Calu3 (cell line): ENCODE results near the gene ZNF521. TPM values are rescaled to one million over a fixed set of nuclear protein-coding genes. Genes with fewer than 3 reads are reported as not detected.

Experiments
- BruUV-seq: library from RNA; stranded (reverse); fragments of 400-500 nt; replicated peaks from 2 replicates; lab custom pipeline; 2021; lab: Mats Ljungman, UMichigan
- CTCF ChIA-PET: fragments of 300-600 bp; sonication (Branson Sonifier 250); formaldehyde crosslinking; loops from one replicate; lab custom pipeline; 2022; ENCODE audit warnings: antibody characterized with exemption; lab: Charles Lee
- DNase-seq: peaks from one replicate; pipeline ENCODE4 v3.0.0; 2022
- H3K27ac Mint-ChIP-seq: one replicate; pipeline ENCODE4 v1.8.0; 2022; ENCODE audit warnings: mixed read lengths; ENCODE audit not compliant: unreplicated experiment
- H3K27me3 Mint-ChIP-seq: one replicate; pipeline ENCODE4 v1.8.0; 2022; ENCODE audit warnings: mixed read lengths; ENCODE audit not compliant: unreplicated experiment
- H3K36me3 Mint-ChIP-seq: one replicate; pipeline ENCODE4 v1.8.0; 2022; ENCODE audit warnings: mild to moderate bottlenecking, moderate library complexity, mixed read lengths; ENCODE audit not compliant: insufficient read depth, unreplicated experiment
- H3K4me1 Mint-ChIP-seq: one replicate; pipeline ENCODE4 v1.8.0; 2022; ENCODE audit warnings: mild to moderate bottlenecking, low read depth, mixed read lengths; ENCODE audit not compliant: unreplicated experiment
- H3K4me3 Mint-ChIP-seq: one replicate; pipeline ENCODE4 v1.8.0; 2022; ENCODE audit warnings: mild to moderate bottlenecking, low read depth, moderate library complexity, mixed read lengths; ENCODE audit not compliant: unreplicated experiment
- H3K9me3 Mint-ChIP-seq: one replicate; pipeline ENCODE4 v1.8.0; 2022; ENCODE audit warnings: low read depth, mixed read lengths; ENCODE audit not compliant: unreplicated experiment
- CTCF ChIP-seq: fragments of 200-600 bp; IDR thresholded peaks from one replicate; pipeline ENCODE4 v1.8.0; 2022; ENCODE audit warnings: antibody characterized with exemption; ENCODE audit not compliant: unreplicated experiment
- intact Hi-C: fragments of 100-400 bp; cut with micrococcal nuclease; formaldehyde crosslinking; loops from one replicate; pipeline ENCODE4 v1.10.0; 2022; ENCODE audit not compliant: unreplicated experiment
- total RNA-seq: library from RNA; stranded (reverse); gene quantifications from 2 replicates; pipeline ENCODE4 v1.2.3, GENCODE V29; 2022

ZNF521 gene
- total RNA-seq, 1 experiment from 2014 or later = not detected

DNA sequence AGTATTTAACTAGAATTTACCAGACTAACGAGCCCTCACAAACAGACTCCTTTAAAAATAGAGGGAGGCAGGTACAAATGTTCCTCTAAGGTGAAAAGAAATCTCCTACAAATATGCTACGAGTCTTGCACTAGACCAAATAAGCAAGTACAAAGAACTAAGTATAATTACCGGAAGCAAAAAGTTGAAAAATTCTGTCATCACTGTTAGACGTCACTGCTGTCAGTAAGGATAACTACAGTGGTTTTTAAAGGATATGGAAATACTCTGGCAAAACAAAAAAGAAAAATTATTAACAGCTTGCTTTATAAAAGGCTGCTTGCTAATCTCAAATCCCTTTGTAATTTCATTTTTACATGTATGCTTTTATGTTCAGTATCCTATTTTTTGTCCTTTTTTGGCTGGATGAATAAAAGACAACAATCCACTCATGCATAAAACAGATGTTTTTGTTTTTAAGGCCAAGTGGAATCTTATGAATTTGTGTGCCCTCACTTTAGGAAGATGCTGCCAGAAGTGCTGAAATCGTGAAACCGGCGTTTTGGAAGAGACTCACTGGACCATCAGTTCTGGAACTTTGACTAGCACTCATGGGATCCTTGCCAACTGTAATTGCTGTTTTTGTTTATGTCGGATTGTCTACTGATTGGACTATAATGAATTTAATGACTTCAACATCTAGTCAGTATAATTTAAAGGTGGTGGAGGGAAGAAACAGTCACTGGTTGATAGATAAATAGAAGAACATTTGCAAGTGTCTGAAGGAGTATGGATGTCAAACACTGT, 6.7 kb downstream of the ZNF521 start:
- no TSS peak for BruUV-seq
- Mint-ChIP-seq H3K27me3 (peaks cover 39% of the 10 kb centered on the region), H3K4me1 (no peaks in the 10 kb centered on the region), H3K36me3 (peaks cover under 1% of the 10 kb centered on the region), H3K9me3 (no peaks in the 10 kb centered on the region), H3K4me3 (no peak overlapping the region), H3K27ac (no peak overlapping the region)
- intact Hi-C loops = no loop called here
- no peak for DNase-seq
- TF ChIP-seq CTCF = no peak
- CTCF ChIA-PET = no interaction called here

GRCh38 chr18:25341831-25342230, 10.1 kb downstream of the ZNF521 start:
- H3K4me1 Mint-ChIP-seq = no peaks in the 10 kb centered on the region
- no TSS peak for BruUV-seq
- no peaks in the 10 kb centered on the region for H3K36me3 Mint-ChIP-seq
- H3K9me3 Mint-ChIP-seq = no peaks in the 10 kb centered on the region
- CTCF ChIA-PET = interaction anchor here (0.8 kb wide), 1 partner anchor 476 kb away, joined by 5 read pairs; no protein-coding TSS in a partner anchor
- no peak for DNase-seq
- no peak overlapping the region for H3K4me3 Mint-ChIP-seq
- peaks cover 39% of the 10 kb centered on the region for H3K27me3 Mint-ChIP-seq
- TF ChIP-seq CTCF = no peak
- H3K27ac Mint-ChIP-seq = no peak overlapping the region
- intact Hi-C loops = no loop called here

GRCh38 chr18:25340762-25341161, 11.2 kb downstream of the ZNF521 start:
- intact Hi-C loops = no loop called here
- Mint-ChIP-seq H3K36me3 (no peaks in the 10 kb centered on the region), H3K27ac (no peak overlapping the region), H3K27me3 (peaks cover 45% of the 10 kb centered on the region), H3K9me3 (no peaks in the 10 kb centered on the region), H3K4me1 (no peaks in the 10 kb centered on the region), H3K4me3 (no peak overlapping the region)
- no peak for DNase-seq
- no TSS peak for BruUV-seq
- no peak for TF ChIP-seq CTCF
- CTCF ChIA-PET = no interaction called here

DNA sequence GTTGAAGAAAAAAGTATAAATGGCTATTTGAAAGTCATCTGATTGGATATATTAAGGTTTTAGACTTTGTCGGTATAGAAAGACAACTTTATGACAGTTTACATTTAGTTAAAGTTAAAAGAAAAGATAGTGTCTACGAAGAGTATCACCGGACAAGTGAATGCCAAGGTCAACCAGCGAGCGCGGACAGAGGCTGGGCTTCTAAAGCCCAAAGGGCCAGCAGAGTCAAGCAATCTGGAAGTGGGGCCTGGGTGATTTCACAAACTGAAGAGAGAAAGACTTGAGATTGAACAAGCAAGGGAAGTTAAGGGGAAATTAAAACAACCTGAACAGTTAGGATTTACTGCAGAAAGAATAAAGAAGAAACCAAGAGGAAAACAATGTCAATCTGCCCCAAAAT, 16.3 kb downstream of the ZNF521 start:
- CTCF ChIA-PET = no interaction called here
- no peak for TF ChIP-seq CTCF
- peaks cover 48% of the 10 kb centered on the region for H3K27me3 Mint-ChIP-seq
- no peaks in the 10 kb centered on the region for H3K4me1 Mint-ChIP-seq
- peaks cover 2% of the 10 kb centered on the region for H3K9me3 Mint-ChIP-seq
- no TSS peak for BruUV-seq
- no peak overlapping the region for H3K27ac Mint-ChIP-seq
- H3K36me3 Mint-ChIP-seq = no peaks in the 10 kb centered on the region
- intact Hi-C loops = no loop called here
- no peak overlapping the region for H3K4me3 Mint-ChIP-seq
- DNase-seq = no peak
